GM19351 (cell line): ENCODE results near the gene YIPF5.
A peak's percentile ranks its signal among the peaks of the same experiment; 100 is the strongest.

ENCODE experiments used
- ATAC-seq: cut with Tn5 transposase; IDR thresholded peaks from one replicate; pipeline ENCODE4 v1.9.1; 2021; ENCODE audit warnings: mild to moderate bottlenecking, moderate library complexity; ENCODE audit not compliant: unreplicated experiment

Gene YIPF5

DNA sequence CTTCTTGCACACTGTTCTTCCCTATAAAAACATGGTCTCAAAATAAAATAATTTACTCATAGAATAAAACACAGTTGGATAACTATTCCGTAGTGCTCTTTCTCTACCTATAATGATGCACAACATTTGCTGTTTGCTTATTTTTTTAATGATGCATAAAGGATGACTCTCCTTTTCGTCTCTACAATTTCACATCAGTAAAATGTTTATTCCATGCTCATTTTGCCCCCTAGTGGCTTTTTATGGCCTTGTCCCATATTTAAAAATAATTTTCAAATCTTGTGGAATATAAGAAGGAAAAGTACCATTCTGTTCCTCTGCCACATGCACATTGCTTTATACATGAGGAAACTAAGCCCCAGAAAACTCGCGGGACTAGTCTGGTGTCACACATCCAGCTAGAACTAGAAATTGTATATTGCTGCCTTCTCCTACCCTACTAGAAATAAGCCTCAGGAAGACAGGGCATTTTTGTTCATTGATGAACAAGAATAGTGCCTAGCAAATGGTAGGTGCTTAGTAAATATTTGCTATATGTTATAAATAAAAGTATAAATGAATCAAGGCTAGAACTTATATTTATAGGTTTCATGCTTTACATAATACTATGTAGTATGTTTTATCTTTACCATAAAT, 12.9 kb upstream of the YIPF5 start:
- no peak for ATAC-seq

DNA sequence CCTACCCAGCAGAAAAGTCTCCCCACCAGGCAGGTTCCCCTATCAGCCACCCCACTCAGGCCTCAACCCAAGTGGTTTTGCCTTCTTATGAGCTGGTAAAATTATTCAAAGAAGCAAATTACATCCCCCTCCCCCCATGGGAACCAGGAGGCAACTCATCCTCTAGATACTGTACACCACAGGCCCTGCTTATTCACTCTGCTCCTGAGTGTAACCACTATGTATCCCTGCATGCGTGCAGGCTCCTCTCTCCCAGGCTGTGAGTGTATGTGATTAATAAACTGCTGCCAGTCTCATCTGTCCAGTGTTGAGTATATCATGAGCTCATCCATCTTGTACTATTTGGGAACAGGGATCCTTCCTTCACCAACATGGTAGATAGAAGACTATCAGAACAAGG, 8.8 kb upstream of the YIPF5 start:
- ATAC-seq: no peak

DNA sequence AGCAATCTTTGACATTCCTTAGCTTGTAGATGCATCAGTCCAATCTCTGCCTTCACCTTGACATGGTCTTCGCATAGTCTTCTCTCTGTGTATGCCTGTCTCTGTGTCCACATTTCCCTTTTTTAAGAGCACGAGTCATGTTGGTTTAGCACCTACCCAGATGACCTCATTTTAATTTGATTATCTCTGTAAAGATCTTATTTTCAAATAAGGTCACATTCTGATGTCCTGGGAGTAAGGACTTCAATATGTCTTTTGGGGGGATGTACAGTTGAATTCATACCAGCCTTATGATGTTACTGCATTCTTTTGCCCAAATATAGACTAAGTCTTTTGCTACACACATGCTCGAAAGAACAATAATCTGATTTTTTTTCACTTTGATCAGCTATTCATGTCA, 7.1 kb upstream of the YIPF5 start:
- ATAC-seq: no peak

DNA sequence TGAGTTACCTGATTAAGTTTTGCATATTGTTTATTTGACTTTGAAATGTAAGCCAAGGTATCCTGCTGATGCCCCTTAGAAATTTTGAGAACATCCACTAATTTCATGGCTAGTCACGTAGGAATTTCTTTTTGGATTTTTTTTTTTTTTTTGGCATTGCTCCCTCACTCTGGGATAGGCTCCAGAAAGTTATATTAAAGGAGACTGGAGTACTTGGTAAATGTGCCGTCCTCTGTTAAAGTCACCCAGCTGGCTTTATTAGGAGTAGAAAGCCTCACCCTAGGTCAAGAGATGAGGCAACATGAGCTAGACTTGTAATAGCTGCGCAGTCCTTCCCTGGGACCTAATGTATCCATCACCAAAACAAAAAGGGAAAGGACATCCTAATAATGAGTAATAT, 3.3 kb upstream of the YIPF5 start:
- ATAC-seq: no peak

DNA sequence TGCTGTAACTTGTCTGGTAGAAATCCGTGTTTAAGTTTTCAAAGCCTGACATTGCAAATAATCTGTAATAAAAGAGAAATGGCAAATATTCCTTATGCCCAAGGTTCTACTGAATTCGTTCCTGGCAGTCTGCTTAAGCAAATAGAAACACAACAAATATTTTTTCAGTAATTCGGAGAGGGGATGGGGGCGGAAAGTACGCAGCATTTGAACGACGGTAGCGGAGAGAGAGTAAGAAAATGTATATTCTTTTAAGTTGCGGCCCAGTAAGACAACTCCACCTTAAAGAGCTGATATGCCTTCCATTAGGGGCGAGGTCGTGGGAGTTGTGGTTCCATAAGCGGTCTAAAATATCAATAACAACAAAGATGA, 569 bp downstream of the YIPF5 start:
- ATAC-seq: no peak

DNA sequence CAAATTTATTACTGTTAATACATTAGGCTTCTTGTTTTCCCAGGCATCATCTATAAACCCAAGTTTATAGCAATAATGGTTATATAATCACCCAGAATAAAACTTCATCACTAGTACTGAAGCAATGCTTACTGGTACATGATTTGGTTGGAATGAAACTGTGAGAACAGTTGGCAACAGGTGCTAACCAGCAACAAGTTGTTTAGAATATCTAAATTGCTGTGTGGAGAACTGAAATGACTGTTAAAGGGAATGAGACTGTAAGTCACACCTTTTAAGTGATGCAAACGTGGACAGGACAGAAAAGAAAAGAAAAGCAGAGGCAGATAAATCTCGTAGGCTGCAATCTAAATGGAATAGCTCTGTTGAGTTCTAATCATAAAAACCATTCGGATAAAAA, 2.5 kb downstream of the YIPF5 start:
- ATAC-seq: no peak

DNA sequence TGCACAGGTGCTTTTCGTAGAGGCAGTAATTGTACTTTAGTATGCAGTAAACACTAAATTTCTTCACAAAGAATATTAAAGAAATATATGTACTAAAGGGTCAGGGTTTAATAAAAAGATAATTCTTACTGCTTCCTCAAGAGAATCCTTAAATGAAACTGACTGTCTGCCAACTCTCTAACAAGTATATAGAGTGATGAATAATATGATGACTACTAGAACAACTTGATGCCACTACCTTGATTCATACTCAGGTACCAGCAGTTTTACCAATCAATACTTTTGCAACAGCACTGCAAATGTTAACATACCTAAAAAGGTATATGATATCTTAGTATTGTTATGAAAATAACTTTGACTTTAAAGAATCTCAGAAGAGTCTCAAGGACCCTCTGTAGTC, 3.8 kb downstream of the YIPF5 start:
- no peak for ATAC-seq

DNA sequence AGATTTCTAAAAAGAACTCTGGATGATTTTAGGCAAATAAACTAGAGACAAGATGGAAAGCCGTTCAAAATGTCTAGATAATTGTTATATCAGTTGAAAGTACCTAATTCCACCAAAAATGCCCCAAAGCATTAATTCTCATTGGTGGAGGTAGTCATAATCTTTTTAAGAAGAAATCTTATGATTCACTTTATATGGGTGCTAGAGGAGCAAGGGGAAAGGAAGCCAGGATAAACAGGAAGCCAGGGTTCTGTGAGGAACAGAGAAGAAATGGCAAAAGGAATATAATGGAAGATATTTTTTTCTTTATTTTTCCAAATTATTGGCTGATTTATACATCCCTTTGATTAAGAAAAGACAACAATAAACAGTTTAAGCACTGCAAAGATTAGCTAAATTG, 7.8 kb downstream of the YIPF5 start:
- no peak for ATAC-seq

DNA sequence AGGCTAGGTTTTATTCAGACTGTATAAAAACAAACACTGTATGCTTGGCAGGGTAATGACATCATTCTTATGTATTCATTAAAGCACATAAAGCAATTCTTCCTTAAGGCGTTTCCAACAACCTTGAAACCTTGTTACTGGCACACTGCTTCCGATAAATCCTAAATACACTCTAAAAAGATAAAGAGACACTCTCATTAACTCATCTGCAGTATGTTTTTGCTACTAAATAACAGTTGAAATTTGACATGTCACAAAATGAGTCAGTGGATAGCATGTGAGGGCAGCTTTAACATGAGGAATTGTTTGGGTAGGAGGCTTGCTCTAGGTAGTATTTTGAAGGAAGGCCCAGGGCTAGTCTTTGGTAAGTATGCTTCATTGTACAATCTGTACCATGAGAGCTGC, 13.7 kb downstream of the YIPF5 start:
- ATAC-seq: no peak

DNA sequence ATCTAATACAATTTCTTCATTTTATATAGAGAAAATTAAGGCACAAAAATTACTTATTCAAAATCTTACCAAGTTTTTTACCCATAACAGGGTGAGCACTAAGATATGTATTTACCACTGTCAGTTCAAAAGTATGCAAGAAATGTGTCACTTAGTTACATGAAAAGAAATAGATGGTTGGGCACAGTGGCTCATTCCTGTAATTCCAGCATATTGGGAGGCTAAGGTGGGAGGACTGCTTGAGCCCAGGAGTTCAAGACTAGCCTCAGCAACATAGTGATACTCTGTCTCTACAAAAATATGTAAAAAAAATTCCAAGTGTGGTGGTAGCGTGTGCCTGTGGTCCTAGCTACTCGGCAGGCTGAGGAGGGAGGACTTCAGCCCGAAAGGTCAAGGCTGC, 19.4 kb downstream of the YIPF5 start:
- ATAC-seq: no peak

DNA sequence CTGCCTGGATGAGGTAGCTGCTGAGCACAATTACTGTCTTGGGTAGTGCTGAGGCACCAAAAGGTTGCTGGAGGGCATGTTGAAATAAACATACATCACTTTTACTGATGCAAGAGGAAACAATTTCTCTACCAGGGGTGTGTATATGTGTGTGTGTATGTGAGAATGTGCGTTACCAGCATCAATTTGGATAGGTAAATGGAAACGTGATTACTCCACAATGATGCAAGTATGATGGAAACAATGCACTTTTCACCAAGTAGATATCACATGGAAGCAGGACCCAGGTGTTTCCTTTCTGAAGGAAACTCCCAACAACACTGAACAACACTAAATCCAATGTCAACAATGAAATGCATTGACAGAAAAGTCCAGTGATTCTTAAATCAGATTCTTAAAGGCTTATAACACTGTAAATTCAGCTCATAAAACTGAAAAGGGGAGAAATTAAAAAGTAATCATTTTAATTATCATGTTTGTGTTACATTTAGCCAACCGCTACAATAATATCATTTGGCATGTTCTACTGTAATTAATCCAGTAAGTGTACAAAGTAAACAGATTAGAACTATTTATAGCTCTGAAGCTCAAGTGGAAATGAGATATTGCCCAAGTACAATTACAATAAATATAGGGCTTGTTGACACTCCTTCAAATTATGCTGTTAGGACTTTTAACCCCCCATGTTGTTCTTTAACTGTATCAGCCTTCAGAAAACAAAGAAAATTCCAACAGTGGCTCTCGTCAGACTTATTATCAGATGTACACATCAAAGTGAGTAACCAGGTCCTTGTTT, 25.3 kb downstream of the YIPF5 start:
- no peak for ATAC-seq

DNA sequence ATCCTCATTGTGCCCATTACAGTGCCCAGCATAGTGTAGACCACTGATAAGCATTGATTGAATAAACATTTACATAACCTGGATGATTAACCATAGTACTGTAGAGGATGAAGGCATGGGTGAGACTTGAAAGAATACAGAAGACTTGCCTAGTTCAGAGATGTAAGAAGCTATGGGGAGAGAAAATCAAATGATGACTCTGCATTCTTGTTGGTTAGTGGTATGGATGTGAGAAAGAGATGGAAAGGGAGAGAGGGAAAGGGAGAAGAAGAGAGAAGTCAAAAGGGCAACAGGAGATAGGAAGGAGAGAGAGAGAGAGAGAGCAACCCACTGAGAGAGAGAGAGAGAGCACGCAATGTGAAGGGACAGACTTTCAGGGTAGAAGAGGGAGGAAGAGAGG, 26.8 kb downstream of the YIPF5 start:
- ATAC-seq: no peak

DNA sequence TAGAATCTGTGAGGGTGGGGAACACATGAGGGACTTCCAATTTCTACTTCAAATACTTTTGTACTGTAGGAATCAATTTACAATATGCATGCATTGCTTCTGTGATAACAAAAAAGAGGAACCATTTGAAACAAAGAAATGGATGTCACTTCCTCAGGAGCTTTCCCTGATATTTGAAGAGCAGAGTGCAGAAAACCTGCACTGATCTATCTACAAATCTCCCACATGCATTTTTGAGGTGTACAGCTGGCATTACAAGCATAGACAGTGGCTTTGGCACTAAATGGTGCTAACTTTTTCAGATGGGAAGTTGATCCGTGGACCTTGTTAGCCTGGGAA, 27.7 kb downstream of the YIPF5 start:
- no peak for ATAC-seq

DNA sequence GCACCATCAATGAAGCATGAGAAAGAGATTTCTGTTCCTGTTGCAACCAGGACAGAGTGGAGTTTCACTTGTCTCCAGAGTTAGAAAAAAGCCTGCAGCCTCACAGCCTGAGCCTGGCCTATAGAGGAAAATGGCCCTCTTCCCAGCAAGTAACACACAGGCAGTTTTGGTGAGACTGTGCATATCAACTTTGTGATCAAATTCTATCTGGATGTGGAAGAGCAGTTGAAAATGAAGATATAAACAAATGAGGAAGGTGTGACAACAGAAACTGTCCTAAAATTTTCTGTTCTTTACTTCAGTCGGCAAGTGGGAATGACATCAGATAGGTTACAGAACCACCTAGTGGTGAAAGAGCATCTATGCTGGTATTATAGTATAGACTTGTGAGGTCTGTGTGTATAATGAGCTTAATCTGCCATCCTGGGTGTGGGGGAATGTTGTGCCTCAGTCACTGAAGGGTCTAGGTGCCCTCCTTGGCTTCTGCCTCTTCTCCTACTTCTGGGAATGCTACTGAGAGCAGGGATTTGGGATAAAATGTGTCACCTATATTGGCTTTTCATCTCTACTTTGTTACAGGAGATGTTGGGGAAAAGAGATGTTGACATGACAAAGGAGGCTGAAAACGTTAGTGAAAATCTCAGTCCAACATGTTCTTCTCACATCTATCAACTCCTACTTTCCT, 28.2 kb downstream of the YIPF5 start:
- ATAC-seq: peak; percentile 99

DNA sequence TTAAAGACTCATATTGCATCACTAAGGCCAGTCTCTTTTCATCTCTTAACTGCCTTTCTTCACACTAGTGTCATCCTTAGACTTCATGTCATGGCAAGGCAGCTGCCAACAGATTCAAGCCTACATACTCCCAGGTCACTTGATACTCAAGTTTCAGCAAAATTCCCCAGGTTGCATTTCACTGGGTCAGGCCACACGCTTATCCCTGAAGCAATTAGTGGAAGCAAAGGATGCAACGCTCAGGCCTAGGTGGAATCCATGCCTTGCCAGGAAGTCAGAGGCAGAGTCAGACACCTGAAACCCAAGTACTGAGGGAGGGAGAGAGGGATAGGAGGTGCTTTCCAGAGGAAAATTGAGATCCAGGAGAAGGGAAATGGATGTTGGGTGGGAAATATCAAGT, 28.9 kb downstream of the YIPF5 start:
- no peak for ATAC-seq

DNA sequence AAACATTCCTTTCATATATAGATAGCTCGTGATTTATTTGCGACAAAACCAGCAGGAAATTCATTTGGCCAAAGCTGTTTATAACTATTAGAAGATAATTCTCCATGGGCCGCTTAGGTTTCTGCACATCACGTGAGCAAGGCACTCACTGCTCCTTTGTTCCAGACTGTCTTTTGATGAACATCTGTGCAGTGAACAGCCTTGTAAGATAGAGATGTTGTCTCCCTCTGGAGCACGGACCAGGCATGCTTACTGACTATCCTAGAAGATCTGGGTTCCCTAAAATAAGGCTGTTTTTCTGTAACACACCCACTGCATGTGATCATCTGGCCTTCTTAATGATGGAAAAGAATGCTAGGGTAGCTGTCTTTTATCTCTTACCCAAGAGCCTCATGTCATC, 30.9 kb downstream of the YIPF5 start:
- no peak for ATAC-seq

DNA sequence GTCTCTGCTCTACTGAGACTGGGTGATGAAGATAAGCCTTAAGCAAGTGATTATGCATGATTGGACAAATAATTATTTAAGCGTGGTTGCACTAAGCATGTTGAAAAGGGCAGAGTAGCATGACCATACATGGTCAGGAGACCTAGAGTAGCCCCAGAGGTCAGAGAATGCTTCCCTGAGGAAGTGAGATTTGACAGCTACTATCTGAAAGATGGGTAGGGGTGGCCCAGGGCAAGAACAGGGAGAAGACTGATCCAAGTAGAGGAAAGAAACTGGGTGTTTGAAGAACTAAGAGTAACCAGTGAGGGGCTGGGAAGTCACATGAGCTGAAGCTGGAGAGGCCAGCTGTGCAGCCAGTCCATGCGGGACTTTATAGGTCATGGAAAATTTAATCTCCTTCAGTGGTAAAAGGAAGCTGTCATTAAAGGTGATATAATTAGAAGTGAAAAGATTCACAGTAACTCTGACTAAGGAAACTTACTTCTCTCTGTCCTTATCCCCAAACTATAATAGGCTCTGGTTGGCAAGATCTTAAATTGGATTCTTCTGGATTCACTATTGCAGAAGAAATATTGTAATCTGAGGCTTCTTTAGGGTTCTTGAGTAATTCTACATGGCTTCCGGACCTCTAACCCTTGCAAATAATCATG, 35.2 kb downstream of the YIPF5 start:
- peak; percentile 52 for ATAC-seq

DNA sequence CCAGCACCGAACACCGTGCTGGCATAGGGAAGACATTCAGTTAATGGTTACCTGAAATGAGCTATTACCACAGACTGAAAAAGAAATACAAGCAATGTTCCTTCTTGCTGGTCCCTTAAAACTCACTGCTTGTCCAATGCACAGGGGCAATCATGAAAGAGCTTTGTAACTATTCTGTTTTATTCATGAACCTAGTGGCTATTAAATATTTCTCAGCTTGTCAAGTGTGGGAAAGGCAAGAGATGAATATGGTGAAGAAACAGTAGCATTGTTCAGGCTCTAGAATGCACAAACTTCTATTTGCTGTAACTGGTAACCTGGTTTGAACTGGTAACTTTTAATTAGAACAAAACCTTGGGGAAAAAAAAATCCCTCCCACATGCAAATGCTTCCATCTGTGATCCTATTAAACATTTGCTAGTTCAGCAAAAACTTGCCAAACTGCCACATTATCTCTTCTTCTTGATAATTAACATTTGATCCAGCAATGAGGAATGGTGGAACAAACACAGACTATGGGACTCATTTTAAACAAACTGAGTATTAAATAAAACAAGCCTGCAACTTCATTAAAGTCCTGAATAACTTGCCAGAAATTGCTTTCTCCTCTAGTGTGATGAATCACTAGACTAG, 36.1 kb downstream of the YIPF5 start:
- ATAC-seq: no peak

DNA sequence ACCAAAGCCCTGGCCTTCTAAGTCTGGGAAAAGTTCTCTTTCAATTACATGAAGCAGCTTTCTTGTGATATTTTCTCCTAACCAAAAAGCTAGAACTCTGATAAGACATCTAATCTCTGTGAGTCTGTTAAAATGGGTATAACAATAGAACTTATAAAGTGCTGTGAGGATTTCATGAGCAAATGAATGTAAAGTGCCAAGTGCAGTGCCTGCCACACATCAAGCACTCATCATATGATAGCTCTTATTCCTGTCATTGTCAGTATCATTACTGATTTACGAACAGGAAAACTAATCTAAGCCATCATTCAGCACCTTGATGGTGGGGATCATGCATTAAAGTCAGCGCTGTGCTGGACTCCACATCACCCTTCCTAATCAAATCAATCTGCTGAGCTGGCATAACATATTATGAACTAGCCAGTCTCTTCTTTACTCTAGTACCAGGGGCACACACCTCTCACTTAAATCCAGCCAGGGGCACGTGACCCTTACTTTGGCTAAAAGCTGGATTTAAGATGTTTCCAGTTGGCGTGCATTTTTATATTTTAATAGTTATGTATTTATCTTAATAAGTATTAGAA, 37.3 kb downstream of the YIPF5 start:
- no peak for ATAC-seq

DNA sequence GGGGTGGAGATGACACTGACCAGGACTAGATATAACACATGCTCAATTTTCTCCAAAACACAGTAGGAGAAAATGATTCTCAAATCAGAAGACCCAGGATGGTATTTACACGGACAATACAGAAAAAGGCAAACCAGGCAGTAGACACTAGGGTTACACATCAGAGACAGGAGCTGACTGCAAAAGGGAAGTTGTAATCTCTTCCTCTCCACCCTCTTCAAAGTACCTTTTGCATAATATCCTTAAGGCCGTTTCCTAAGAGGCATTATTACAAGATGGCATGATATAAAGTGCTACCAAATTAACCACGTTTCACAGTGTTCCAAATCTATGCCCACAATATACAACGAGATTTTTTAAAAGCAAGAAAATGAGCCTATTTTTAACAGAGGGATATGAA, 39.2 kb downstream of the YIPF5 start:
- ATAC-seq: no peak

DNA sequence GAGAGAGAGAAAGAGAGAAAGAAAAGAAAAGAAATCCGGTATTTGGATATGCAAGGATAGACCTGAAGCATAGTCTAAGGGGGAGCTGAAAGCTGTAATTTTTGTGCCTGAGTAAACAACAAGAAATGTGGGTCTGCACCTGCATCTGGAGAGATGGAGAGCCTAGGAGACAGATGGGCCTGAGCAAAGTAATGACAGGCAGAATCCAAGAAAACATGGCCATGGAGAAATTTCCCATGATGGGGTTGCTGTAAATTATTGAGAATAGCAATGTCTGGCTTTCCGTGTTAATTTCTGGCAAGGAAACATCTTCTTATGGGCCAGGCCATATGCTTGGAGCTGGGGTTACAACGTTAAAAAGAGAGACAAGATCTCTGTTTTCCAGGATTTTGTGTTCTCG, 40.2 kb downstream of the YIPF5 start:
- no peak for ATAC-seq
